HG03442 (cell line): Measurements from ENCODE around the gene AADACL4.
"Not testable (repeated sequence)": the region's sequence is repeated elsewhere in the genome, so short reads cannot be mapped to it uniquely, and the experiment has no call there.

Source experiments
- ATAC-seq: cut with Tn5 transposase; IDR thresholded peaks from one replicate; pipeline ENCODE4 v1.9.1; 2021; ENCODE audit warnings: mild to moderate bottlenecking, moderate library complexity; ENCODE audit not compliant: unreplicated experiment

Gene AADACL4

GRCh38 chr1:12629511-12629956, 14.4 kb upstream of the AADACL4 start:
- no peak for ATAC-seq

- no peak for ATAC-seq
These were observed 13.7 kb upstream of the AADACL4 start for GRCh38 chr1:12629985-12630760.

- ATAC-seq = no peak
These were observed 12.8 kb upstream of the AADACL4 start for GRCh38 chr1:12630946-12631530.

- ATAC-seq = no peak
These were observed 12.3 kb upstream of the AADACL4 start for GRCh38 chr1:12631571-12631970.

GRCh38 chr1:12634156-12634555, 9.7 kb upstream of the AADACL4 start:
- ATAC-seq = no peak

- no peak for ATAC-seq
These were observed 9.1 kb upstream of the AADACL4 start for GRCh38 chr1:12634696-12635202.

- ATAC-seq = no peak
These were observed 7.6 kb upstream of the AADACL4 start for GRCh38 chr1:12636098-12636950.

- no peak for ATAC-seq
These were observed 6.2 kb upstream of the AADACL4 start for GRCh38 chr1:12637693-12638092.

- no peak for ATAC-seq
These were observed 3.5 kb upstream of the AADACL4 start for GRCh38 chr1:12640237-12640957.

GRCh38 chr1:12640958-12641272, 3.0 kb upstream of the AADACL4 start:
- no peak for ATAC-seq

GRCh38 chr1:12643079-12643478, 806 bp upstream of the AADACL4 start:
- ATAC-seq = no peak

GRCh38 chr1:12644237-12644636, 352 bp downstream of the AADACL4 start:
- no peak for ATAC-seq

- no peak for ATAC-seq
These were observed 944 bp downstream of the AADACL4 start for GRCh38 chr1:12644829-12645228.

- ATAC-seq = not testable (repeated sequence)
These were observed 1.5 kb downstream of the AADACL4 start for GRCh38 chr1:12645401-12645800.

GRCh38 chr1:12648741-12649140, 4.9 kb downstream of the AADACL4 start:
- ATAC-seq = no peak

GRCh38 chr1:12649971-12650421, 6.1 kb downstream of the AADACL4 start:
- no peak for ATAC-seq

- ATAC-seq = no peak
These were observed 10.2 kb downstream of the AADACL4 start for GRCh38 chr1:12654004-12654567.

- no peak for ATAC-seq
These were observed 10.8 kb downstream of the AADACL4 start for GRCh38 chr1:12654657-12655056.

- ATAC-seq = no peak
These were observed 12.7 kb downstream of the AADACL4 start for GRCh38 chr1:12656575-12656974.

GRCh38 chr1:12657060-12657884, 13.4 kb downstream of the AADACL4 start:
- ATAC-seq = no peak
